K562 (cell line): ENCODE data around the gene BSDC1. TPM values are rescaled to one million over a fixed set of nuclear protein-coding genes. Genes with fewer than 3 reads are reported as not detected.

Source experiments
- CSDE1 ChIP-seq, 2 experiments: fragments of 450-650 bp; IDR thresholded peaks; 2 replicates each; pipeline ENCODE4 v1.6.1; 2016; ENCODE audit warnings: mild to moderate bottlenecking in 1 of 2
- CTBP1 ChIP-seq: fragments of 450-650 bp; IDR thresholded peaks from 2 replicates; pipeline ENCODE4 v1.6.1; 2016; ENCODE audit warnings: borderline replicate concordance
- DPF2 ChIP-seq: fragments of 450-650 bp; IDR thresholded peaks from 2 replicates; pipeline ENCODE4 v1.6.1; 2016
- E2F8 ChIP-seq: fragments of 450-650 bp; IDR thresholded peaks from 2 replicates; pipeline ENCODE4 v1.7.1; 2018; ENCODE audit warnings: mild to moderate bottlenecking, low read depth; ENCODE audit not compliant: partially characterized antibody
- HNRNPL ChIP-seq: fragments of 200-400 bp; formaldehyde crosslinking; IDR thresholded peaks from 2 replicates; pipeline ENCODE4 v1.6.1; 2017; ENCODE audit warnings: low read depth, mild to moderate bottlenecking, low read length
- LARP7 ChIP-seq: fragments of 450-650 bp; IDR thresholded peaks from 2 replicates; pipeline ENCODE4 v1.6.1; 2016
- MBD2 ChIP-seq: sonication (generic); IDR thresholded peaks from 2 replicates; pipeline ENCODE4 v1.6.1; 2016; ENCODE audit warnings: low read depth, borderline replicate concordance
- NR2C1 ChIP-seq, 2 experiments: fragments of 450-650 bp; IDR thresholded peaks; 2 replicates each; pipeline ENCODE4 v1.6.1; 2017; ENCODE audit warnings: mild to moderate bottlenecking in 2 of 2, antibody characterized with exemption in 1 of 2, inconsistent platforms in 1 of 2, missing compliant biosample characterization in 1 of 2, missing genetic modification characterization in 1 of 2
- POLR2AphosphoS5 ChIP-seq: IDR thresholded peaks from 2 replicates; pipeline ENCODE4 v1.6.1; 2011; ENCODE audit warnings: mild to moderate bottlenecking, low read depth, low read length, moderate library complexity; ENCODE audit not compliant: control insufficient read depth, insufficient read depth
- RBFOX2 ChIP-seq: fragments of 200-400 bp; formaldehyde crosslinking; IDR thresholded peaks from 2 replicates; pipeline ENCODE4 v1.6.1; 2017; ENCODE audit warnings: low read depth, mild to moderate bottlenecking, low read length, moderate library complexity
- SIN3B ChIP-seq: fragments of 450-650 bp; IDR thresholded peaks from 2 replicates; pipeline ENCODE4 v1.6.1; 2017; ENCODE audit warnings: low read depth, mild to moderate bottlenecking, moderate library complexity
- SMARCC2 ChIP-seq: fragments of 450-650 bp; IDR thresholded peaks from 2 replicates; pipeline ENCODE4 v1.6.1; 2017; ENCODE audit warnings: antibody characterized with exemption, moderate library complexity, mild to moderate bottlenecking, low read depth
- SREBF2 ChIP-seq: sonication (generic); formaldehyde crosslinking; IDR thresholded peaks from 2 replicates; pipeline ENCODE4 v1.4.0; 2020; ENCODE audit warnings: mild to moderate bottlenecking, missing genetic modification reagents
- TEAD4 ChIP-seq, 2 experiments: sonication (generic) in 1 of 2; formaldehyde crosslinking in 1 of 2; IDR thresholded peaks; 2 replicates each; pipeline versions ENCODE4 v1.6.1 to v1.8.0; 2012 to 2022; ENCODE audit warnings: borderline replicate concordance in 1 of 2, inconsistent platforms in 1 of 2, low read length in 1 of 2, mild to moderate bottlenecking in 1 of 2, missing genetic modification reagents in 1 of 2
- XRCC5 ChIP-seq: fragments of 200-400 bp; formaldehyde crosslinking; IDR thresholded peaks from 2 replicates; pipeline ENCODE4 v1.6.1; 2017; ENCODE audit warnings: low read depth, mild to moderate bottlenecking, low read length
- ZBTB5 ChIP-seq: fragments of 450-650 bp; IDR thresholded peaks from 2 replicates; pipeline ENCODE4 v1.6.1; 2017; ENCODE audit warnings: antibody characterized with exemption
- ZNF121 ChIP-seq: sonication (generic); formaldehyde crosslinking; conservative IDR thresholded peaks from 2 replicates; pipeline ENCODE4 v1.8.0; 2022; ENCODE audit warnings: missing genetic modification reagents
- ZNF518B ChIP-seq: fragments of 250-450 bp; sonication (Bioruptor Pico); IDR thresholded peaks from 2 replicates; pipeline ENCODE4 v1.5.0; 2021; ENCODE audit warnings: mild to moderate bottlenecking, moderate library complexity
- ZNF584 ChIP-seq: fragments of 200-800 bp; sonication (Bioruptor generic); IDR thresholded peaks from 2 replicates; pipeline ENCODE4 v1.6.1; 2016; ENCODE audit warnings: low read depth, mild to moderate bottlenecking, missing genetic modification characterization, missing compliant biosample characterization
- polyA plus RNA-seq, 8 experiments: library from polyadenylated mRNA; depleted of rRNA in 4 of 8; stranded (reverse) in 5 of 8; unstranded in 3 of 8; fragments of >200 nt; fragmentation: Nextera tagmentation in 2 of 8; fragmentation: Illumina TruSeq in 1 of 8; extraction: Ambion mirVana in 2 of 8; extraction: Trizol in 1 of 8; gene quantifications; 2 replicates each; pipeline versions ENCODE4 v1.2.1 to v1.2.3, GENCODE V29; 2011 to 2014; ENCODE audit warnings: inconsistent platforms in 1 of 8, missing spikeins in 1 of 8
- total RNA-seq, 7 experiments: library from RNA; depleted of rRNA in 6 of 7; stranded (reverse); fragments of >200 nt in 6 of 7; fragmentation: Illumina TruSeq in 2 of 7; extraction: Trizol in 2 of 7; gene quantifications; 2 replicates each; pipeline versions ENCODE4 v1.2.1 to v1.2.3, GENCODE V29; 2011 to 2021; ENCODE audit warnings: low replicate concordance in 1 of 7

The BSDC1 gene
- total and polyA plus RNA-seq, 9 of the 15 experiments (the other 6 are each of a cell fraction or from before 2014, with no cell fraction given) = 10.2 to 96.8 (median 73.1) TPM

GRCh38 chr1:32361674-32362473 lies 32.4 kb downstream of the BSDC1 start (continued):
- TF ChIP-seq TEAD4 (IDR thresholded peaks at IDR 0.05; ENCODE audit: low read length) (no peak), TEAD4 (CRISPR knock-in tag; IDR thresholded peaks at IDR 0.05; ENCODE audit: borderline replicate concordance) (no peak), ZNF584 (CRISPR knock-in tag) (no peak), DPF2 (no peak), CSDE1 (IDR thresholded peaks at IDR 0.05) (no peak), CTBP1 (no peak), ZNF121 (CRISPR knock-in tag) (no peak), NR2C1 (IDR thresholded peaks at IDR 0.05) (no peak), NR2C1 (tag; IDR thresholded peaks at IDR 0.05) (no peak), ZNF518B (CRISPR knock-in tag) (no peak), HNRNPL (peak; percentile 57), MBD2 (no peak), SIN3B (no peak), SREBF2 (CRISPR knock-in tag) (no peak), POLR2AphosphoS5 (peak; percentile 5; the same call in 1 of the 2 replicates), ZBTB5 (no peak), XRCC5 (no peak), LARP7 (no peak), RBFOX2 (peak; percentile 48; the same call in 1 of the 2 replicates), SMARCC2 (no peak), E2F8 (no peak)
